GM06990 (cell line): ENCODE data around the gene THG1L.

Experiments used
- DNase-seq: peaks from one replicate; pipeline ENCODE4 v3.0.0-alpha.2; 2011; ENCODE audit not compliant: insufficient read length; ENCODE audit errors: extremely low read depth
- H3K27me3 ChIP-seq: replicated peaks from 2 replicates; pipeline ENCODE4 v1.6.0; 2011; ENCODE audit warnings: low read length; ENCODE audit not compliant: control insufficient read depth, insufficient read depth
- H3K36me3 ChIP-seq: 2 replicates; pipeline ENCODE4 v1.5.1; 2011; ENCODE audit warnings: low read length; ENCODE audit not compliant: control insufficient read depth, insufficient read depth
- H3K4me3 ChIP-seq: replicated peaks from 2 replicates; pipeline ENCODE4 v1.5.1; 2011; ENCODE audit warnings: low read depth, mild to moderate bottlenecking, control low read depth, low read length
- CTCF ChIP-seq: IDR thresholded peaks from 2 replicates; pipeline ENCODE4 v1.5.1; 2011; ENCODE audit warnings: low read length, control low read depth, mild to moderate bottlenecking, inconsistent platforms; ENCODE audit not compliant: insufficient read depth, poor library complexity, severe bottlenecking

Gene THG1L

GRCh38 chr5:157741131-157741530, 9.9 kb downstream of the THG1L start:
- Histone ChIP-seq H3K36me3 (peaks cover 5% of the 10 kb centered on the region), H3K4me3 (no peak overlapping the region), H3K27me3 (no peaks in the 10 kb centered on the region)
- no peak for TF ChIP-seq CTCF
- DNase-seq = no peak

GRCh38 chr5:157743163-157744050, 12.2 kb downstream of the THG1L start, which contains the start of gene LSM11:
Gene LSM11, plus strand, starts transcription at chr5:157743712. Its CDS starts 39 bp downstream, at chr5:157743751.
- H3K27me3 ChIP-seq = no peaks in the 10 kb centered on the region
- peak; percentile 90 for DNase-seq
- H3K4me3 ChIP-seq = peak within 1 kb of the TSS; percentile 79
- peaks cover 5% of the 10 kb centered on the region for H3K36me3 ChIP-seq
- TF ChIP-seq CTCF = peak; percentile 87

- peak overlapping the region; percentile 79 for H3K4me3 ChIP-seq
- peaks cover 2% of the 10 kb centered on the region; the same call in 1 of the 2 replicates for H3K36me3 ChIP-seq
- no peaks in the 10 kb centered on the region for H3K27me3 ChIP-seq
- peak; percentile 56 for DNase-seq
- TF ChIP-seq CTCF = no peak
These were observed 13.1 kb downstream of the THG1L start for GRCh38 chr5:157744051-157745011.

GRCh38 chr5:157745041-157745456, 13.8 kb downstream of the THG1L start:
- TF ChIP-seq CTCF = no peak
- Histone ChIP-seq H3K4me3 (no peak overlapping the region), H3K36me3 (no peaks in the 10 kb centered on the region), H3K27me3 (no peaks in the 10 kb centered on the region)
- no peak for DNase-seq

- no peaks in the 10 kb centered on the region for H3K27me3 ChIP-seq
- no peaks in the 10 kb centered on the region for H3K36me3 ChIP-seq
- TF ChIP-seq CTCF = no peak
- no peak for DNase-seq
- no peak overlapping the region for H3K4me3 ChIP-seq
These were observed 16.0 kb downstream of the THG1L start for GRCh38 chr5:157747173-157747740.
